ENCODE measurements around the gene IL3RA. TPM values are rescaled to one million over a fixed set of nuclear protein-coding genes. Genes with fewer than 3 reads are reported as not detected.

IL3RA gene
- total RNA-seq, 4 donors from 2014 or later, result 1.2 to 16.2 (median 8.6) TPM

GRCh38 chrX:1395646-1396216 is 59.1 kb downstream of the IL3RA start:
- TF ChIP-seq POLR2A (IDR thresholded peaks at IDR 0.05) (no peak), CTCF (IDR thresholded peaks at IDR 0.05) (no peak)
- DNase-seq, result no peak
- intact Hi-C loops (cut with DNase I; ENCODE audit: low total_unique reads), result loop anchor here (5.0 kb wide), 1 partner anchor 42 kb away; no protein-coding TSS in a partner anchor
- Histone ChIP-seq H3K27ac (no peak overlapping the region), H3K27me3 (no peaks in the 10 kb centered on the region), H3K9me3 (no peaks in the 10 kb centered on the region), H3K4me3 (no peak overlapping the region), H3K4me1 (peaks cover 0 to 5% of the 10 kb centered on the region in 2 donors), H3K36me3 (no peaks in the 10 kb centered on the region)

DNA sequence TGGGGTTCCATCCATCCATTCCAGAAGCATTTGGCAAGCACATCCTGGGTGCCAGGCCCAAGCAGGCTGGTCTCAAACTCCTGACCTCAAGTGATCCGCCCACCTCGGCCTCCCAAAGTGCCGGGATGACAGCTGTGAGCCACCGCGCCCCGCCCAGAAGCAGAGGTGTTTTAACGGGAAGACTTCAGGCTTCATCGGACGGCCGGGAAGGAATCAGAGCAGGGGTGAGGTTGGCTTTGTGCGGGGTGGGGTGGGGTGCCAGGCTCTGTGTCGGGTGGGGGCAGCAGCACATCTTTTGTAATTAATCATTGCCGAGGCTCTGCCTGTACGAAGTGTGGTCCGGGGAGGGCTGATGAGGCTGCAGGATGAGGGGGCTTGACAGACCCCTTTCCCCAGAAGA is 60.4 kb downstream of the IL3RA start:
- no peaks in the 10 kb centered on the region for H3K36me3 ChIP-seq
- intact Hi-C loops (cut with DNase I; ENCODE audit: low total_unique reads), result loop anchor here (5.0 kb wide), 1 partner anchor 40 kb away; no protein-coding TSS in a partner anchor
- H3K4me3 ChIP-seq, result no peak overlapping the region
- DNase-seq, result no peak
- no peak overlapping the region for H3K27ac ChIP-seq
- TF ChIP-seq POLR2A (IDR thresholded peaks at IDR 0.05), result no peak
- no peak for TF ChIP-seq CTCF (IDR thresholded peaks at IDR 0.05)
- no peaks in the 10 kb centered on the region for H3K27me3 ChIP-seq
- H3K4me1 ChIP-seq, result no peaks in the 10 kb centered on the region
- no peaks in the 10 kb centered on the region for H3K9me3 ChIP-seq

DNA sequence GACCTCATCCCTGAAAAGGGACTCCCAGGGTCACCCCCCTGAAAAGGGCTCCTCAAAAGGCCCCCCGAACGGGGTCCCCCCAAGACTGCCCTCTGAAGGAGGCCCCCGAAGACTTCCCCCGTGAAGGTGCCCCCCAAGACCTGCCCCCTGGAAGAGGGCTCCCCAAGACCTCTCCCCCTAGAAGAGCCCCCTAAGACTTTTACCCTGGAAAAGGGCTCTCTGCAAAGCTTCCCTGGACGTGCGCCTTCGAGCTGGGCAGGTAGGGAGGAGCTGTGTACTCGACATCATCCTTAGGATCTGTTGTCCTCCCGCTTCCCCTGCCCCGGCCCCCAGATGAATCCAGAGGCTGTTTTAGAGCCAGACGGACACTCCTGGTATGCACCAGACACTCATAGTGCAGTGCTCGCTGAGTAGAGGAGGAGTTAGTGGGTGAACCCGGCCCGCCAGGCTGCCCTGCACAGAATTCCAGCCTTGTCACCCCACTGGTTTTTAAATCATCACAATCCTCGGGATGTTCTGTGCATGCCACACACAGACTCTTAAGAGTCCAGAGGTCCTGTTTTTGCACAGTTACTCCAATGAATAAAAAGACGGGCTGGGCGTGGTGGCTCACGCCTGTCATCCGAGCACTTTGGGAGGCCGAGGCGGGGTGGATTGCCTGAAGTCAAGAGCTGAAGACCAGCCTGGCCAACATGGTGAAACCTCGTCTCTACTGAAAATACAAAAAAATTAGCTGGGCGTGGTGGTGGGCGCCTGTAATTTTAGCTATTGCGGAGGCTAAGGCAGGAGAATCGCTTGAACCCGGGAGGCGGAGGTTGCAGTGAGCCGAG is 61.1 kb downstream of the IL3RA start:
- Histone ChIP-seq H3K4me3 (no peak overlapping the region), H3K27ac (no peak overlapping the region), H3K36me3 (no peaks in the 10 kb centered on the region), H3K27me3 (no peaks in the 10 kb centered on the region), H3K9me3 (no peaks in the 10 kb centered on the region), H3K4me1 (no peaks in the 10 kb centered on the region)
- TF ChIP-seq POLR2A (IDR thresholded peaks at IDR 0.05) (no peak), CTCF (IDR thresholded peaks at IDR 0.05) (no peak)
- intact Hi-C loops (cut with DNase I; ENCODE audit: low total_unique reads), result loop anchor here (5.0 kb wide), 1 partner anchor 40 kb away; no protein-coding TSS in a partner anchor
- no peak for DNase-seq

DNA sequence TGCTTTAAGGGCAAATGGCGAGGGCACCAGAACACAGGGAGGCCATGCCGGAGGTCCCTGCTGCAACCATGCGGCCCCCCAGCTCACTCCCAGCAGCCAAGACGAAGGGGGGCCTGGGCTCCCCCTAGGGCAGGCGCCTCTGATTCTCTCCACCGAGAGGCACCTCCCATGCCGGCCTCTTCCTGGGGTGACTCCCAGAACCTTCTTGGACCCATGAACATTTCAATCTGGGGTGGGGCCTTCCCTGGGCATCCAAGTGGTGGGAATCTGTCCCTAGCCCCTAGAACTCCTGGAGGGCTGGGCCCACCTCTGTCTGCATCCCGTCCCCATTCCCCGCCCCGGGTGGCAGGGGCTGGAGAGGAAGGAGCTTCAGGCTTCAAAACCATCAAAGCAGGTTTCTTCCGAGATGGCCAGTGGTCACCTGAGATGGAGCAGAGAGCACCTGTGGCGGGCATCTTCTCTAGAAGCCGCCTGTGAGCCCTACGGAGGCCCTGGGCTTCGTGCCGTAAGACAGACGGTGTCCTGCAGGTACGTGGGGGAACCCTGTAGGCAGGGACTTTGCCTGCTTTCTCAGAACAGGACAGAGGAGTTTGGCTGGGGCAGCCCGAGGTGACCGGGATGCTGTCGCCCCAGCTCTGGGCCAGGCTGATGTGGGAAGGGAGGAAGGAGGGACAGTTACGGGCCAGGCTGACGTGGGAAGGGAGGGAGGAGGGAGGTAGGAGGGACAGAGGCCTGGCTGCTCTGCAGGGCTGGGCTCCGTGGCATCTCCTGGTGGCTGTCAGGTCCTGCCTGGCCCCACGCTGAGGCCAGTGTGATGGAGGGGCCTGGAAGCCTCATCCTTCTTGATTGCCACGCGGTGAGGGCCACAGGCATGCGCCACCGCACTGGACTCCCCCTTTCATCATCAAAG is 62.1 kb downstream of the IL3RA start:
- Histone ChIP-seq H3K4me3 (no peak overlapping the region), H3K36me3 (no peaks in the 10 kb centered on the region), H3K9me3 (no peaks in the 10 kb centered on the region), H3K27me3 (no peaks in the 10 kb centered on the region), H3K27ac (no peak overlapping the region), H3K4me1 (no peaks in the 10 kb centered on the region)
- TF ChIP-seq CTCF (IDR thresholded peaks at IDR 0.05) (no peak), POLR2A (IDR thresholded peaks at IDR 0.05) (no peak)
- intact Hi-C loops (cut with DNase I; ENCODE audit: low total_unique reads), result loop anchor here (5.0 kb wide), 1 partner anchor 39 kb away; no protein-coding TSS in a partner anchor
- no peak for DNase-seq
